GM18868 (cell line): ENCODE measurements around the gene TMEM59L.

ENCODE experiments used
- ATAC-seq: cut with Tn5 transposase; IDR thresholded peaks from one replicate; pipeline ENCODE4 v1.9.1; 2021; ENCODE audit warnings: mild to moderate bottlenecking, moderate library complexity; ENCODE audit not compliant: unreplicated experiment

Gene TMEM59L

GRCh38 chr19:18656337-18657086 is 43.8 kb downstream of the TMEM59L start:
- no peak for ATAC-seq

DNA sequence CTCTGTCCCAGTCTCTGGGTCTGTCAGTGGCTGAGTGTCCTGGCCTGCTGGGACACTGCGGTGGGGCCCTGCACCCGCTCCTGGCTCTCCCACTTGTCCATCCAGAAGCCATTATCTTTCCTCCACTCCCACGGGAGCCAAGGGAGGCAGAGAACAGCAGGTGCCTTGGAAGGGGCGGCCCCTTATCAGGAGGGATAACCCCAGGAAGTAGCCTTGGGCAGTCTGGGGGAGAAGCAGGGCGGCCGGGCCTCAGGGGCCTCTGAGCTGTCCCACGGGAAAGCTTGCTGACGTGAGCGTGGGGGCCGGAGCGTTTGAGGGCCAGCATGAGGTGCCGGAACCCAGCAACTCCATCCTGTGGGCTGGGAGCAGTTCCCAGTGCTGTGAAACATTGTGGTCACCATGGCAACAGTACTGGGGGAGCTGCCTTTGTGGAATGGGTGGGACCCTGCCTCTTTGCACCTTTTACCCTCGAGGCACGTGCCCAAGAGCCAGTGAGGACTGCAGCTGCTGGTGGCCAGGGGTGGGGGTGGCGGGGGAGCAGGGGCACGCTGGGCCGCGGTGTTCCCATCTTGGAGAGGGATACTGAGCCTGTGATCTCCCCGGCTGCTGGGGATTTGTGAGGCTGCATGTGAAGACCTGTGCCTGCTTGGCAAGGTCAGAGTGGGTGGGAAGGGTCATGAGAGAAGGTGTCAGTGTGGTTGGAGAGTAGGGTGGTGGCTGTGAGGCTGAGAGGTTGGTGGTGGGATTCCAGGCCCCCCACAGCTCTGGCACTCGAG is 45.1 kb downstream of the TMEM59L start:
- no peak for ATAC-seq

DNA sequence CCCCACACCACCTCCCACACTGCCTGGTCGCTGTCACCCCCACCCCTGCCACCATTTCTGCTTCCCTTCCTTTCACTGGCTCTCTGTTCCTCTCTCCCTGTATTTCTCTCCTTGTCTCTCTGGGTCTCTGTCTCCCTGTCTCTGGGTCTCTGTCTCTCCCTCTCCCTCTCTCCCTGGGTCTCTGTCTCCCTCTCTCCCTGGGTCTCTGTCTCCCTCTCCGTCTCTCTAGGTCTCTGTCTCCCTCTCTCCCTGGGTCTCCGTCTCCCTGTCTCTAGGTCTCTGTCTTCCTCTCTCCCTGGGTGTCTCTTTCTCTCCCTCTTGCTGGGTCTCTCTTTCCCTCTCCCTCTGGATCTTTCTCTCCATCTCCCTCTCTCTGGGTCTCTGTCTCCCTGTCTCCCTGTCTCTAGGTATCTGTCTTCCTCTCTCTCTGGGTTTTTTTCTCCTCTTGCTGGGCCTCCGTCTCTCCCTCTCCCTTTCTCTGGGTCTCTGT is 45.7 kb downstream of the TMEM59L start:
- no peak for ATAC-seq

DNA sequence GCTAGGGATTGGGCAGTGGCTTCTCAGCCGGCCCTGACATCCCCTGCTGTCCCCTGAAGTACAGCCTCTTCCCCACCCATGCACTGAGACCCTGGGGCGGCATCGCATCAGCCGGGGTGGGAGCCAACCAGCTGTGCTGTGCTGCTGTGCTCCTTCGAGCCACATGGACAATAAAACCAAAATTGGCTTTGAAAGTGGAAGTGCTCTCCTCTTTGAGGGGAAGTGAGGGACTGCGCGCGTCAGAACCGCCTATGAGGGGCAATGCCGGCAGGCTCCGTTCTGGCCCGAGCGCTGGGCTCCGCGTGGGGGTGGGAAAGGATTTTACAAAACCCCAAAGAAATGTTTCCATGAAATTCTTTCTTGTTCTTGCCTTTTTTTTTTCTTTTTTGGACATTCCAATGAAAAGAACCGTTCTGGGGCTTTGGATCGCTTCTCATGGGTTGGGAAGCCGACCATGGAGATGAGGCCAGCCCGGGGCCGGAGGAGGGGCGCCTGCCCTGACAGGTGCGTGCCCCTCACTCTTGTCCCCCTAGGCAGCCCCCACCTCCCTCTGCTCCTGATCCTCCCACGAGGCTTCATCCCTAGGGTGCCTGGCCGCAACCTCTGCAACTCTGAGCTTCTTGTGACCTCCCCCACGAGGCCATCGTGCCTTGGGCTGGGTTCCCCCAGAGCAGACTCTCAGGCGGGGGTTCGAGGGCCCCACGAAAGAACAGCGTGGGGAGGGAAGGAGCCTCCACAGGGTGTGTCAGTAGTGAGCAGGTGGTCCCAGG is 46.8 kb downstream of the TMEM59L start:
- no peak for ATAC-seq

- ATAC-seq: no peak
Measured at GRCh38 chr19:18660051-18660910, 47.6 kb downstream of the TMEM59L start.

GRCh38 chr19:18660939-18661670 is 48.4 kb downstream of the TMEM59L start:
- no peak for ATAC-seq

- ATAC-seq: no peak
Measured at GRCh38 chr19:18662972-18663732, 50.5 kb downstream of the TMEM59L start.

DNA sequence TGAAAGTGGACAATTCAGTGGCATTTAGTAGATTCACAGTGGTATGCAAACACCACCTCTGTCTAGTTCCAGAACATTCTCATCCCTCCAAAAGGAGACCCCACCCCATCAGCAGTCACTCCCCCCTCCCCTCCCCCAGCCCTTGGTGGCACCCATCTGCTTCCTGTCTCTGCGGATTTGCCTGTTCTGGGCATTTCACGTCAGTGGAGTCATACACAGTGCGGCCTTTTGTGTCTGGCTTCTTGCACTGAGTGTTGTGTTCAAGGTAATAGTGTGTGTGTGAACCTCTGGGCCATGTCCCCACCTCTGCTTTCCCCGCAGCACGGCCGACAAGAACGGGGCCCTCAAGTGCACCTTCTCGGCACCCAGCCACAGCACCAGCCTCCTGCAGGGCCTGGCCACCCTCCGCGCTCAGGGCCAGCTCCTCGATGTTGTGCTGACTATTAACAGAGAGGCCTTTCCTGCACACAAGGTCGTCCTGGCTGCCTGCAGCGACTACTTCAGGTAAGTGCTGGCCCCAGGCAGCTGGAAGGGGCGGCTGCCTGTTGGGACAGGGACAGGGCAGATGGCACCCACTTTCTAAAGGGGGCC is 51.4 kb downstream of the TMEM59L start:
- no peak for ATAC-seq

- ATAC-seq: no peak
Measured at GRCh38 chr19:18665771-18666202, 53.1 kb downstream of the TMEM59L start.

DNA sequence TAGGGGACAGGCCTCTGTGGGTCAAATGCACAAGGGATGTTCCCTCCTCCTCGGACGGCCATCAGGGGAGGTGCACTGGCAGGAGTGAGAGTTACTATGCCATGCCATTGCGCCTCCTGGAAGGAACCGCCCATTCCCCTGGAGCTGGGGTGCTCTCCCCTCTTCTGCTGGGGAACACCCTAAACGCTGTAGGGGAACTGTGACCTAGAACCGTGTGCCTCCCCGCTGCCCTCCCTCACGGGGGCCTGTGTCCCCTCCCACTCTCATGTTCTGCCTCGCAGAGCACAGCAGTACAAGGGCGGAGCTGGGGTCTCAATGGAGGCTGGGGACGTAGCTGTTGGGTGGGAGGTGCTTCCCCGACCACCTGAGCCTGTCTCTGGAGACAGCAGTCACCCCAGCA is 53.6 kb downstream of the TMEM59L start:
- ATAC-seq: no peak

GRCh38 chr19:18666784-18667183 is 54.1 kb downstream of the TMEM59L start:
- ATAC-seq: no peak

GRCh38 chr19:18667531-18668251 is 55.0 kb downstream of the TMEM59L start:
- no peak for ATAC-seq

- ATAC-seq: no peak
Measured at GRCh38 chr19:18668252-18668631, 55.6 kb downstream of the TMEM59L start.

GRCh38 chr19:18668744-18669523 is 56.3 kb downstream of the TMEM59L start:
- ATAC-seq: no peak

GRCh38 chr19:18669524-18669817 is 56.8 kb downstream of the TMEM59L start:
- ATAC-seq: no peak

GRCh38 chr19:18669883-18670282 is 57.2 kb downstream of the TMEM59L start:
- ATAC-seq: no peak

GRCh38 chr19:18670312-18670711 is 57.6 kb downstream of the TMEM59L start:
- no peak for ATAC-seq
